HG03039 (cell line): ENCODE data around the gene ITSN1.
"Not testable (repeated sequence)": the region's sequence is repeated elsewhere in the genome, so short reads cannot be mapped to it uniquely, and the experiment has no call there.

Experiments
- ATAC-seq: cut with Tn5 transposase; IDR thresholded peaks from one replicate; pipeline ENCODE4 v1.9.1; 2021; ENCODE audit warnings: mild to moderate bottlenecking, moderate library complexity; ENCODE audit not compliant: unreplicated experiment

ITSN1 gene

DNA sequence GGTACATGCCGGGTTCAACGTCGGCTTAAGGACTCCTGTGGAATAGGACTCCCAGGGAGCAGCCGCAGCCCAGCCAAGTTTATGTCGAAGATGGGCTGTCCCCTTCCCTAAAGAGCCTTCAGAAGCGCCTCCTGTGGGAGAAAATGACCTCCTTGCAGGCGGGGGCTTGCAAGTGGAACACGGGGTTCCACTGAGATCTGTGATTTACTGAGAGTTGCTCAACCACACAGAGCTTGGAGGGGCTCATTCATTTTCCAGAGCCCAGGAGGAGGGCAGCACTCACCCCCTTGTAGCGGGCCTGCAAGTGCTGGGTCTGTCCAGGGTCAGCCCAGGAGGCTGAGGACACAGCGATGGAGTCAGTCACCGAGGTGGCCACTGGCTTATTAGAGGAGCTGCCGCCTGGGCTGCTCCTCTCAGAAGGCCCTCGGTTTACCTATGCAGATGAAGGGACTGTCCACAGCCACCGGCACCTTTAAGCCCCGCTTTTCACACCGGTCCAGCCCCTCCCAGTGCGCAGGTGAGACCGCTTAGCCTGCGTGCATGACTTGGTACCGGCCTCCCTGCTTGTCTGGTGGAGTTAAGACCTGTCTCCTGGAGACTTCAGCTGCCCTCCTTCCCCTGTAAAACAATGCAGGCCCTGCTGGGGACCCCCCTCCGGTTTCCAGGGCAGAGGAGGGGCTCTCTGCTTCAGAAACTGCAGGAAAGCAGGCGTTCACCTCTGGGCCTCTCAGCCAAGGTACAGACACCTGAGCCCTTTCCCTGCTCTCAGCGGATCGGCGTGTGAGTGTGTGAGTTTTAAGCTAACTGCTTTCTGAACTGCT is 215.8 kb downstream of the ITSN1 start:
- ATAC-seq = no peak

DNA sequence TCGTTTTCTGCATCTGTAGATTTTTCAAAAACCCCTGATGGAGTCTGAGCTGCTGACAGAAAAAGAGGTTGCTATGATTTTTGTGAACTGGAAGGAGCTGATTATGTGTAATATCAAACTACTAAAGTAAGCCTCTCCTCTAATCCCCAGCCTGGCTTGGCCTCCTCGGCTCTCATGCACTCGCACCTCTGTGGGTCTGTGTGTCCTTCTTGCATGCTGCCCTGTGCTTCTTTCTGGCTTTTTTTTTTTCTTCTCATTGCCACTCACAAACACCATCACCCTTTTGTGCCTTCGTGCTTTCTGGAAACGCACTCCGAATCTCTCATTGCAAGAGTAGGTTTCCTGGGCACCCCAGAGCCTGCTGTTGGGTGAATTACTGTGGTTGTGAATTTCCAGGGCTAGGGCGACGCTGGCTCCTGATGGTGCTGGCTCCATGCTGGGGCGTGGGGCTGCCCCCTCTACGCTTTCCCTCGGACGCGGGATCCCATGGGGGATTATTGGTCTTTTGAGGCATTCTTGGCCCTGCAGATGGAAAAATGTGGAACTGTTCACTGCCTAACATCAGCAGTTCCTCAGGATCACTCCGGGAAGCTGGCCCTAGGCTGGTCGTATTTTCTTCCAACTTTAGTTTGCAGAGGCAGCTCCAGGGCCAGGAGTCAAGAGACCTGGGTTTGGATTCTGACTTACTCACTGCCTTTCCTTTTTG is 216.5 kb downstream of the ITSN1 start:
- no peak for ATAC-seq

DNA sequence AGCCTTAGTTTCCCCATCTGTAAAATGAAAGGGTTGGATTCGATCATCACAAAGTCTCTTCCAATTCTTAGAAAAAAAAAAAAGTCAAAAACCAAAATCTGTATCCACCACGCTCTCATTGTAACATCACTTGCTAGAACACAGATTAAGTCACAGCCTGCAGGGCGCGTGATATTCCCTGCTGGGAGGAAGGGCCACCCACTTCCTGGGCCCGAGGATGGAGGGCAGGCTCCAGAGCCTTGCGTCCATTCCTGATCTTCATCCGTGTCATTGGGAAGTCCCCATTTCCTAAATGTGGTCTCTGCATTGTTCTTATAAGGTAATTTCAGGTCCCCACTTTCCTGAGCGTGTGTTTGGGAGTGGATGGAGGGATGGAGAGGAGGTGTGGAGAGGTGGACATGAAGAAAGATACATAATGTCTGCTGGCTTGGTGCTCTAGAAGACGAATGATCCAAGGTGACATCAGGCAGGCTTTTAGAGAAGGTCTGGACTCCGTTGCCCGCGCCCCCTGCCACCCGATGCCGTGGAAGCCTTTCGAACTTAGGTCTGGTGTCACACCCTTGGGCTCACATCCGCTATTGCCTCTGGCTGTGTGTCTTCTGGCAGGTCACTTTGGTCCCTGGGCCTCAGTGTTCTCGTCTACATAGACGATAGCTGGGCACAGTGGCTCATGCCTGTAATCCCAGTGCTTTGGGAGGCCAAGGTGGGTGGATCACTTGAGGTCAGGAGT is 217.2 kb downstream of the ITSN1 start:
- no peak for ATAC-seq

DNA sequence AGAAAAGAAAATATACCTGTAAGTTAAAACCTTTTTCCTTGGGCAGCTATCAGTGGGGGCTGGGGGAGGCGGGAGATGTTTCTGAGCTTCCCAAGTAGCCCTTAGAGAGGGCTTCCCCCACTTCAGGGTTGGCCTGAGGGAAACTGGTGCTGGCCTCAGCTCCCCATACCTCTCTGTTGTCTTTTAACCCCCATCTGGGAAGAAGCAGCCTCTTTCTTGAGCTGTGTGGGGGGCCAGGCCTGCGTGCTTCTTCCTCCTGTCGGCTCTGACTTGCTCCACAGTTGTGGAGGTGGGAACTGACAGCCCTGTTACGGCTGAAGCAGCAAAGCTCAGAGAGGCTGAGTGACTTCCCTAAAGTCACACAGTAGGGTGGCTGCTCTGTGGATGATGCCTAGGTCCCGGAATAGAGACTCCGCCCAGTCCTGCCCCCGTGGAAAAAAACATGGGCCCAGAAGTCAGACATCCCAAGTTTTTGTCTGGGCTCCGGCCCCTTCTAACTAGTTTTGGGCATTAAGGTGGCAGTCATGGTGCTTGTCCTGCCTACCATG is 218.1 kb downstream of the ITSN1 start:
- no peak for ATAC-seq

DNA sequence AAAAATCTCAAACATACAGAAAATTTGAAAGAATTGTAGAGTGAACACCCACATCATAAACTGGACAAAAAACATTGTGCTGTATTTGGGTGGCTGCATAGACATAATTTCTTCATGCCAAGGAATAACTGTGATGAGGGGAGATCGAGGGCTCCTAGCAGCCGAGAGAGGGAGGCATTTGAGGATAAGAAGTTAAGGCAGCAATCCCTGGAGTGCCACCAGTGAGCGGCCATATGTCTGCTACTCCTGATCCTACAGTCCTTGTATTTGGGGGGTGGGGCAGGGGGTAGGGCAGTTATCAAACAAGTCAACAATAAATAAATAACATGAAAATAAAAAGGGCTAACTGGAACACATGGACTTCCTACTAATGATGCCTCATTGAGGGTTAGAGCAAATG is 218.8 kb downstream of the ITSN1 start:
- ATAC-seq = no peak

DNA sequence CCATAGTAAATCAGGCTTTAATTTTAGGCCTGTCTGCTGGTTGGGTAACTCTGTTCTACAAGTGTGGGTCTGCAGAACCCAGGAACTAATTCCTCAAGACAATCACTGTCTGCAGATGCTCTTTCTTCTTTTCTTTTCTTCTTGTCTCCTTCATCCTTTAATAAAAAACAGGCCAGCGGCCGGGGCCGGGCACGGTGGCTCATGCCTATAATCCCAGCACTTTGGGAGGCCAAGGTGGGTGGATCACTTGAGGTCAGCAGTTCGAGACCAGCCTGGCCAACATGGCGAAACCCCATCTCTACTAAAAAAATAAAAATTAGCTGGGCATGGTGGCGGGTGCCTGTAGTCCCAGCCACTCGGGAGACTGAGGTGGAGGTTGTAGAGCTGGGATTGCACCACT is 220.9 kb downstream of the ITSN1 start:
- ATAC-seq = not testable (repeated sequence)

DNA sequence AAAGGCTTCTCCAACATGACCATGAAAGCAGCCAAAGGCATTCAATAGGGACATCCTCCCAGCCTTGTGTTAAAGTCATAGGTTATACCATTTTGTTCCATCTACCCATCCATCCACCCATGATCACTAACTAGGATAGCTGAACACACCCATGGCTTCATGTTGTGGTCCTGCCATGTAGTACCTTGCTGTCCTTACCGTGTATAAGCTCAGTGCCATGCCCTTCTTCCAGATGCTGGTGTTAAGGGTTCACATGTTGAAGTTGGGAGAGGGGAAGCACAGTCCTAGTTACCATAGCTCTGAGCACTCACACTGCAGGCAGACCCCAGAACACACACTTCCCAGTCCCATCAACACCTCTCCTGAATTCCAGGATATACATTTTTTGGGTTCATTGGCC is 221.8 kb downstream of the ITSN1 start:
- no peak for ATAC-seq

DNA sequence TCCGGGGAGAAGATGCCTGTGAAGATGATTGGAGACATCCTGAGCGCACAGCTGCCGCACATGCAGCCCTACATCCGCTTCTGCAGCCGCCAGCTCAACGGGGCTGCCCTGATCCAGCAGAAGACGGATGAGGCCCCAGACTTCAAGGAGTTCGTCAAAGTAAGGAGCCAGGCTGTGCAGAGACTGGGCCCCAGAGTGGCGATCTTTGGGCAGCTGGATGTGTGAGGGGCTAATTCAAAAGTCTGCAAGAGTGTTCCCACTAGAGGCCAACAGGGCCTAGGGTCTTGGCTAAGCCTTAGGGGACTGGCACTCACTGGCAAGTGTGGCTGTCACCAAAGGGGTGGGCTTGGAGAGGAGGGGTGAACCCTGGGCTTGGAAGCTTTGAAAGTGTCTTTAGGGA is 222.9 kb downstream of the ITSN1 start:
- ATAC-seq = no peak

DNA sequence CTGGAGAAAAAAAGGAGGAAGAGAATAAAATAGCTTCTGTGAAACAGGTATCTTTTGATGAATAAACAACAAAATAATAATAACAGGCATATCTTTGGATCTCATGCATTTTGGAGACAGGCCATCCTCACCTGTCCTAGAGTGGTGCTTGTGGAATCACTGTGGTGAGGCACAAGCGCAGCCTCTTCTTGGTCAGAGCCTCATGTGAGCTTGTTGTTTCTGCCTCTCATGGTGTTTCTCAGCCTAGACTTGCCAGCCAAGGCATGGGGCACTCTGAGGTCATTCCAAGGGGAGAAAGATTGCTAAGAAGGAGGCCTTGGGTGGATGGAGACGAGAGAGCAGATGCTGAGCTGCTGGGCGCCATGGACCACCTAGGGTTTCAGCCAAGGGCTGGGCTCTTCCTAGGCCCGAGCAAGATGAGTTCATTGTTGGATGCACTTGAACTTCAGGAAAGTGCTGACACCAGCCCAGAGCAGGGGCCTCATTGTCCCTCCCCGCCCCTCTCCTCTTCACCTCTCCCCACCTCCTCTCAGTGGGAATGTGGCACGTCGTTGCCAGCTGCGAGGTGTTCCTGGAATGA is 223.8 kb downstream of the ITSN1 start:
- ATAC-seq = no peak

DNA sequence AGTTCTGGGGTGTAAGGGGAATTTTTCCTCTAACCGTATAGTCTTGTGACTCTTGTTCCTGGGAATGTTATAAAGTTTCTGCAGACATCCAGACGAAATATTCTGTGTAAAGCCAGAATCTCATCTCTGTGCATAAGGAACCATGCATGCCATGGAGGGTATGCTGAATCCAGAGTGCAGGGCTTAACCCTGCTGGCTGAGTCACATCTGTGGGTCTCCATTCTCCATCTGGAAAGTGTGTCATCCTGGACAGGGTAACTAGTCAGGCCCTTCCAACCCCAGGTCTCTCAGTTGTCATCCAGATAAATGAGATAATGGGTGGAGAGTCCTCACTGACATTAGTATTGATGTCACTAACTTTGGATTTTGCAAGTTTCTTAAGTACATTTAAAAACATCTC is 224.5 kb downstream of the ITSN1 start:
- ATAC-seq = no peak

DNA sequence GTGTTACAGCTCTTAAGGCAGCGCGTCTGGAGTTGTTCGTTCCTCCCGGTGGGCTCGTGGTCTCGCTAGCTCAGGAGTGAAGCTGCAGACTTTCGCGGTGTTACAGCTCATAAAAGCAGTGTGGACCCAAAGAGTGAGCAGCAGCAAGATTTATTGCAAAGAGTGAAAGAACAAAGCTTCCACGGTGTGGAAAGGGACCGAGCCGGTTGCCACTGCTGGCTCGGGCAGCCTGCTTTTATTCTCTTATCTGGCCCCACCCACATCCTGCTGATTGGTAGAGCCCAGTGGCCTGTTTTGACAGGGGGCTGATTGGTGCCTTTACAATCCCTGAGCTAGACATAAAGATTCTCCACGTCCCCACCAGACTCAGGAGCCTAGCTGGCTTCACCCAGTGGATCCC is 225.6 kb downstream of the ITSN1 start:
- ATAC-seq = not testable (repeated sequence)

DNA sequence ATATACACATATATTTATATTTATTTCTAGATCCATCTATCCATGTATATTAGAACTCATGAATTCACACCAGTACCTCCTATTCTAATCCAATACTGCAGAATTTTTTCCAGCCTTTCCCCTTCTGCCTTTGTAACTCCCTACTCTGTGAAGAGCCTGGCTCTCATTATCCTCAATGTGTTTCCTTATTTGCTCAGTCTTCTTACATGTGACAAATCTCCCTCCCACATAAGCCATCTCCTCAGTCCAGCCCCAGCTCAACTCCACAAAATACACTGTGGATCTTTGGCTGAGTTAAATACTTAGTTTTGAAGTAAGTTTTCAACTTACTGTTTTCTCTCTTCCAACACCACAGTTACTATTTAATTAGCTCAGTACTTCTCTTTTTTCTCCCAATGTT is 227.6 kb downstream of the ITSN1 start:
- no peak for ATAC-seq

DNA sequence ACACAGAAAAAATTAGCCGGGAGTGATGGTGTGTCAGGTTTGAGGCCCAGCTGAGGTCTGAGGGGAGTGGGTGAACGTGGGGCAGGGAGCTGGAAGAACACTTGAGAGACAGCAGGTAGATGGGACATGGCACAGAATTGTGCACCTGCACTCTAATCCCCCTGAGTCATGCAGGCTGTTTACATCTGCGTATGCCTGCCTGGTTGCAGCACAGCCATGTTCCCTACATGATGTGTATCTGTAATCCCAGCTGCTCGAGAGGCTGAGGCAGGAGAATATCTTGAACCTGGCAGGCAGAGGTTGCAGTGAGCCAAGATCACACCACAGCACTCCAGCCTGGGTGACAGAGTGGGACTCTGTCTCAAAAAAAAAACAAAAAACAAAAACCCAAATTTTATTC is 228.5 kb downstream of the ITSN1 start:
- ATAC-seq = no peak

DNA sequence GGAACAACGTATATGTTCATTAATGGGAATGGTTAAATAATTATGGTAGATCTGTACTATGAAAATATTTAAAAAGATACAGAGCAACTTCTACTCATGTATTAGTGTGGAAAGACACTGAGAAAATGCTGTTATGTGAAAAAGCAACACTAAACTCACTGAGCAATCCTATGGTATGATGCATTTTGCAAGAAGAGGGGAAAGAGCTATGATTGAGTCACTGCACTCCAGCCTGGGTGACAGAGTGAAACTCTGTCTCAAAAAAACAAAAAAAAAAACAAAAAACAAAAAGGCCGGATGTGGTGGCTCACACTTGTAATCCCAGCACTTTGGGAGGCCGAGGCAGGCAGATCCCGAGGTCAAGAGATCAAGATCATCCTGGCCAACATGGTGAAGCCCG is 228.9 kb downstream of the ITSN1 start:
- ATAC-seq = no peak

DNA sequence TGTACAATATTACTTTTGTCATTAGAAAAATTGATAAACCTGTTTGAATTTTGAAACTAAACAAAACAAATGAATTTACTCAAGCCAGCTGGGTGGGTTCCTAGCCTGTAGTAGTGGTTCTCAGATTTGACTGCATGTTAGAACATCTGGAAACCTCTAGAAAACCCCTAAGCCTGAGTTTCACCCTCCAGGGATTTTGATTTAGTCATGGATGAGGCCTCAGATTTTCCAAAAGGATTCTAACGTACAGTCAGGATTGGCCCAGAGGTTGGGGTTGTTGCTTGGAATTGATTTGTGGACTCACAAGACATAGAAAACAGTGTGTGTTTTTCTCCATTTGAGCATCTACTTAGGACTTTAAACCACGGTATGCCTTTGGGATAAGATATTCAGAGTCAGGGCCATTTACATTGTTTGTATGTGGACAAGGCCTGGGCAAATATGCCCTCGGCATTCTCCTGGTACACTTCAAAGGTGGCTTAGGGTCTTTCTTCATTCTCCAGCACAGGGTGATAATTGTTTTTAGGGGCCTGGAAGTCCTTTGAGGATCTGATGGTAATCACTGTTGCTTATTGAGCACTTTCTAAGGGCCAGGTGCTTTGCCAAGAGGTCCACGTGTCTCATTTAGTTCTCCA is 230.7 kb downstream of the ITSN1 start:
- no peak for ATAC-seq

DNA sequence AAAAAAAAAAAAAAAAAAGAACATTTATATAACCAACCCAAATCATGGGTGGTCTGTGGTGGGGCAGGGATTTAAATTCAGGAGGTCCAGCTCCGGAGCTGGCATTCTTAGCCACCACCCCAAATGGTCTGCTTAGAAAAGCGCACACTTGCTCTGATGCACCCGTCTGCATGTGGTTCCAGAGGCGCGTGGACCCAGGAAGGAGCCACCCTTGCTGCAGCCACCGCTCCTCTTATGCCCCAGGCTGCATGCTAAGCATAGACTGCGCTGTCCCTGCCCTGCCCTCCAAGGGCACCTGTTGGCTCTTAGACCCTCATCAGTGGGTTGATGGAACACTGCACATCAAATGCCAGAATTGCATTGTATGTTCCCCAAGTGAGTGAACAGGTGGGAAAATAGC is 231.9 kb downstream of the ITSN1 start:
- ATAC-seq = no peak

DNA sequence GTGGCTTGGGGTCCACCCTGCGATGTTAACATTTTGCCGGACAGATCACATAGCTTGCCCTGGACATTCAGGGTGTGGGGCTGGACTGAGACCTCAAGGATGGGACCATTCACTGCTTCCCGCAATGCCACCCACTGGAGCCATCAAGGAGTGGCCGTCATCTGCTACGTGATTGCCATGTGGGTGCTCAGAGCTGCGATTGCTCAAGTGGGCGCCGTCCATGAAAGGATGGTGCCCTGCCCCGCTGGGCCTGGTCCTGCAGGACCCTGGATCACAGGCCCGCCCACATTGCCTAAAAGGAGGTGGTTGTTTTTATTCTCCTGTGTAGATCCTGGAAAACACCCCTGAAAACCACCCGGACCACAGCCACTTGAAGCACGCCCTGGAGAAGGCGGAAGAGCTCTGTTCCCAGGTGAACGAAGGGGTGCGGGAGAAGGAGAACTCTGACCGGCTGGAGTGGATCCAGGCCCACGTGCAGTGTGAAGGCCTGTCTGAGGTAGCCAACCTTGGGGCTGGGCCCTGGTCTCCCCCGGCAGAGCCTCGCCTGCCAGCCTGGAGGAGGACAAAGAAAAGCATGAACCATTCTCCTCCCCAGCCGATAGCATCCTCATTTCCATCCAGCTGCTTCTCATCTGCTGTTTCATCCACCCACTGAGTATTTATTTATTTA is 232.9 kb downstream of the ITSN1 start:
- ATAC-seq = no peak

DNA sequence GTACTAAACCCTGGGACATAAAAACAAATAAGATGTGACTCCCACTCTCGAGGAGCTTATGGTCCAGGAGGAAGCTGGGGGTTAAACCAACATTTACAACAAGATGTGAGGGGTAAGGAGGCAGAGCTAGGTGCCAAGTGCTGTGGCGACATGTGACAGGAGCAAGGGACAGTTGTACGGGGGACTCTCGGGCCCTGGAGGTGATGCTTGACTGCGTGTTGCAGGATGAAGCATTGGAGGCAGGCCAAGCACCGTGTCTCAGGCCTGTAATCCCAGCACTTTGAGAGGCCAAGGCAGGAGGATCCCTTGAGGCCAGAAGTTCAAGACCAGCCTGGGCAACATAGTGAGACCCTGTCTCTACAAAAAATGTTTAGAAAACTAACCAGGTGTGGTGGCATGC is 236.5 kb downstream of the ITSN1 start:
- ATAC-seq = no peak

DNA sequence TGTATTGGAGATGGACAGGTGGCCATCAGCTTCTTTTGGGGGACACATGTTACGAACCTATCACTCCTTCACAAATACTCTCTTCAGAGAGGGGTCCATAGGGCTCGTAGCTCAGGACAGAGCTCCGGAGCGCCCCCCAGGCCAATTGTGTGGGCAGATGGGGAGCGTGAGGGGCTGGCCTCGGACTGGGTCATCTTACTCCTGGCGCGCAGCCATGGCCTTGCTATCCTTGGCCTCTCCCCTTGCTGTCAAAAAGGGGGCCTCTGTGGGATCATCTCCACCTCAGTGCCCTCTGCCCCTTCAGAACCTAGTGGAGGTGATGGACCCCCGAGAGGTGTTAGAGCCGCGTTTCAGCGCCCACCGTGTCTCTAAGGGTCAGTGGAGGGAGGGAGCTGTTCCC is 238.3 kb downstream of the ITSN1 start:
- no peak for ATAC-seq
